PFSK-1 (cell line): ENCODE data around the gene HOMER2.

Source experiments
- POLR2AphosphoS5 ChIP-seq: IDR thresholded peaks from 2 replicates; pipeline ENCODE4 v1.6.1; 2012; ENCODE audit warnings: low read depth, mild to moderate bottlenecking, control low read depth, low read length, moderate library complexity
- SIN3A ChIP-seq: IDR thresholded peaks from 2 replicates; pipeline ENCODE4 v1.6.1; 2012; ENCODE audit warnings: mild to moderate bottlenecking, low read length, moderate library complexity, borderline replicate concordance; ENCODE audit not compliant: insufficient read depth
- TAF1 ChIP-seq: IDR thresholded peaks from 2 replicates; pipeline ENCODE4 v1.6.1; 2012; ENCODE audit warnings: low read length, control low read depth, borderline replicate concordance; ENCODE audit not compliant: insufficient read depth
- TF ChIP-seq, protein P1 (sequence below), 2 experiments: IDR thresholded peaks; 2 replicates each; pipeline versions ENCODE4 v1.6.1 to v1.8.0; 2011 to 2012; ENCODE audit warnings: low read depth in 2 of 2, low read length in 2 of 2, control low read depth in 1 of 2, inconsistent platforms in 1 of 2, mild to moderate bottlenecking in 1 of 2, moderate library complexity in 1 of 2; ENCODE audit not compliant: insufficient read depth in 1 of 2

DNA sequence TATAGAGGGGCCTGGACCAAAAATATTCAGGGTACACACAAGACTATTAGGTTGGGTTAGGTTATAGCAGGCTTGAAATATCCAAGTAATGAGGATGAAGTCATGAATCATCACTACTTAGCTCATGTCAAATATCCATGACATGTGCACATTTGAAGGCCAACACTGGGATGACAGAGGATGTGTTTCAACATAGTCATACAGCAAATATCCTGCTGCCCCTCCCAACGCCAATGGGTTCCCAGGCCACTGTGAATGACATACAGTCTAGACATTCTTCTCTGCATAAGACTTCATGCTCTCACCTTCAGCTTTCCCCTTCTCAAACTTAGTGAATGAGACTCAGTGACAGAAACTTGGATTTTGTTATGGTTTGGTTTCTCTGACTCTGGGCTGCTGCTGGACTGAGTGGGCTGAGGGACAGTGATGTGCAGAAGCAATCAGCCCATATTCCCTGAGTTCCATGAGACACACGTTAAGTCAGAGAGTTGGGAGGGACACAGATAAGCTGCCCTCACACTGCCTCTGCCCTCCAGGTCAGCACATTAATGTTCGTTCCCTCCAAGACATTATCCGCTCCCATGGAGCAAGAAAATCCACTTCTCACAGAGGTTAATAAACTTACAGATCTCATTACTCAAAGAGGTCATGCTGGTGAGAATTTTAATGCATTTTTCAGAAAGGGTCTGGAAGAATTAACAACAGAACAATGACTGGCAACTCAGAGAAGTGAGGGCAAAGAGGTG, 15.4 kb downstream of the HOMER2 start:
- TF ChIP-seq, protein P1, sequence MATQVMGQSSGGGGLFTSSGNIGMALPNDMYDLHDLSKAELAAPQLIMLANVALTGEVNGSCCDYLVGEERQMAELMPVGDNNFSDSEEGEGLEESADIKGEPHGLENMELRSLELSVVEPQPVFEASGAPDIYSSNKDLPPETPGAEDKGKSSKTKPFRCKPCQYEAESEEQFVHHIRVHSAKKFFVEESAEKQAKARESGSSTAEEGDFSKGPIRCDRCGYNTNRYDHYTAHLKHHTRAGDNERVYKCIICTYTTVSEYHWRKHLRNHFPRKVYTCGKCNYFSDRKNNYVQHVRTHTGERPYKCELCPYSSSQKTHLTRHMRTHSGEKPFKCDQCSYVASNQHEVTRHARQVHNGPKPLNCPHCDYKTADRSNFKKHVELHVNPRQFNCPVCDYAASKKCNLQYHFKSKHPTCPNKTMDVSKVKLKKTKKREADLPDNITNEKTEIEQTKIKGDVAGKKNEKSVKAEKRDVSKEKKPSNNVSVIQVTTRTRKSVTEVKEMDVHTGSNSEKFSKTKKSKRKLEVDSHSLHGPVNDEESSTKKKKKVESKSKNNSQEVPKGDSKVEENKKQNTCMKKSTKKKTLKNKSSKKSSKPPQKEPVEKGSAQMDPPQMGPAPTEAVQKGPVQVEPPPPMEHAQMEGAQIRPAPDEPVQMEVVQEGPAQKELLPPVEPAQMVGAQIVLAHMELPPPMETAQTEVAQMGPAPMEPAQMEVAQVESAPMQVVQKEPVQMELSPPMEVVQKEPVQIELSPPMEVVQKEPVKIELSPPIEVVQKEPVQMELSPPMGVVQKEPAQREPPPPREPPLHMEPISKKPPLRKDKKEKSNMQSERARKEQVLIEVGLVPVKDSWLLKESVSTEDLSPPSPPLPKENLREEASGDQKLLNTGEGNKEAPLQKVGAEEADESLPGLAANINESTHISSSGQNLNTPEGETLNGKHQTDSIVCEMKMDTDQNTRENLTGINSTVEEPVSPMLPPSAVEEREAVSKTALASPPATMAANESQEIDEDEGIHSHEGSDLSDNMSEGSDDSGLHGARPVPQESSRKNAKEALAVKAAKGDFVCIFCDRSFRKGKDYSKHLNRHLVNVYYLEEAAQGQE (IDR thresholded peaks at IDR 0.05; ENCODE audit: insufficient read depth in 1 of 2, low read depth in 2 of 2, low read length in 2 of 2), result no peak
- TF ChIP-seq POLR2AphosphoS5 (no peak), SIN3A (no peak), TAF1 (no peak)
